Measurements from ENCODE around the gene PBXIP1.

The PBXIP1 gene

DNA sequence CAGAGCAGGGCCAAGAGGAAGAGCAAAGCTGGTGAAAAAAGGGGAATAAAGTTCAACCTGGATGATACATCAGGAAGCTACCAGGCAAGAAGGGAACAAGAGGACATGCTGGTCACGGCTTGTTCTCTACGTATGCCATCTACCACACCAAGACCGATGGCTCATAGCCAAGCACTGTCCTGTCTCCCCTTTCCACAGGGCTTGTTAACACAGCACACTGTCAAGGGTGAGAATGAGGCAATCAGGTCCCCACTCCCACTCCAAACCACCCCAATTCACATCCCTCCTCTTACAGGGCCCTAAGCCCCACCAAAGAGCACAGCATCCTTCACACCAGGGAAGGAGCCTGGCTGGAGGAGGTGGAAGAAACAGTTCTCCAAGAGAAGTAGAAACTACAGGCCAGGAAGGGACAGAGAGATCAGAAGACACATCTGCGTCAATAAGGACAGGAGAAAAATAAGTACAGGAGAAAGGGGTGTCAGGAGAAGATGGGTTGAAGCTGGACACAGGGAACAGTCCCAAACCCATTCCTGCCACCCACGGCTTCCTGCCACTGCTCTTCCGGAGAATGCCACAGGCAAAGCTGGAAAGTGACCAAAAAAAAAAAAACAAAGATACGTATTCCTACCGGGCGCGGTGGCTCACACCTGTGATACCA, 15.6 kb upstream of the PBXIP1 start:
- ATAC-seq, result no peak
- TF ChIP-seq ESRRG (CRISPR knock-in tag; IDR thresholded peaks at IDR 0.05), result no peak
- no peak for TF ChIP-seq ZNF565 (CRISPR knock-in tag; conservative IDR thresholded peaks at IDR 0.05; ENCODE audit: low read depth)
- TF ChIP-seq ZFP30 (CRISPR knock-in tag; IDR thresholded peaks at IDR 0.05), result no peak
- TF ChIP-seq, protein P1, sequence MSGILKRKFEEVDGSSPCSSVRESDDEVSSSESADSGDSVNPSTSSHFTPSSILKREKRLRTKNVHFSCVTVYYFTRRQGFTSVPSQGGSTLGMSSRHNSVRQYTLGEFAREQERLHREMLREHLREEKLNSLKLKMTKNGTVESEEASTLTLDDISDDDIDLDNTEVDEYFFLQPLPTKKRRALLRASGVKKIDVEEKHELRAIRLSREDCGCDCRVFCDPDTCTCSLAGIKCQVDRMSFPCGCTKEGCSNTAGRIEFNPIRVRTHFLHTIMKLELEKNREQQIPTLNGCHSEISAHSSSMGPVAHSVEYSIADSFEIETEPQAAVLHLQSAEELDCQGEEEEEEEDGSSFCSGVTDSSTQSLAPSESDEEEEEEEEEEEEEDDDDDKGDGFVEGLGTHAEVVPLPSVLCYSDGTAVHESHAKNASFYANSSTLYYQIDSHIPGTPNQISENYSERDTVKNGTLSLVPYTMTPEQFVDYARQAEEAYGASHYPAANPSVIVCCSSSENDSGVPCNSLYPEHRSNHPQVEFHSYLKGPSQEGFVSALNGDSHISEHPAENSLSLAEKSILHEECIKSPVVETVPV (CRISPR knock-in tag; IDR thresholded peaks at IDR 0.05), result no peak
- TF ChIP-seq, protein P2, sequence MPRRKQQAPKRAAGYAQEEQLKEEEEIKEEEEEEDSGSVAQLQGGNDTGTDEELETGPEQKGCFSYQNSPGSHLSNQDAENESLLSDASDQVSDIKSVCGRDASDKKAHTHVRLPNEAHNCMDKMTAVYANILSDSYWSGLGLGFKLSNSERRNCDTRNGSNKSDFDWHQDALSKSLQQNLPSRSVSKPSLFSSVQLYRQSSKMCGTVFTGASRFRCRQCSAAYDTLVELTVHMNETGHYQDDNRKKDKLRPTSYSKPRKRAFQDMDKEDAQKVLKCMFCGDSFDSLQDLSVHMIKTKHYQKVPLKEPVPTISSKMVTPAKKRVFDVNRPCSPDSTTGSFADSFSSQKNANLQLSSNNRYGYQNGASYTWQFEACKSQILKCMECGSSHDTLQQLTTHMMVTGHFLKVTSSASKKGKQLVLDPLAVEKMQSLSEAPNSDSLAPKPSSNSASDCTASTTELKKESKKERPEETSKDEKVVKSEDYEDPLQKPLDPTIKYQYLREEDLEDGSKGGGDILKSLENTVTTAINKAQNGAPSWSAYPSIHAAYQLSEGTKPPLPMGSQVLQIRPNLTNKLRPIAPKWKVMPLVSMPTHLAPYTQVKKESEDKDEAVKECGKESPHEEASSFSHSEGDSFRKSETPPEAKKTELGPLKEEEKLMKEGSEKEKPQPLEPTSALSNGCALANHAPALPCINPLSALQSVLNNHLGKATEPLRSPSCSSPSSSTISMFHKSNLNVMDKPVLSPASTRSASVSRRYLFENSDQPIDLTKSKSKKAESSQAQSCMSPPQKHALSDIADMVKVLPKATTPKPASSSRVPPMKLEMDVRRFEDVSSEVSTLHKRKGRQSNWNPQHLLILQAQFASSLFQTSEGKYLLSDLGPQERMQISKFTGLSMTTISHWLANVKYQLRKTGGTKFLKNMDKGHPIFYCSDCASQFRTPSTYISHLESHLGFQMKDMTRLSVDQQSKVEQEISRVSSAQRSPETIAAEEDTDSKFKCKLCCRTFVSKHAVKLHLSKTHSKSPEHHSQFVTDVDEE (CRISPR knock-in tag; IDR thresholded peaks at IDR 0.05), result no peak
- TF ChIP-seq ZNF70 (CRISPR knock-in tag; IDR thresholded peaks at IDR 0.05), result no peak
- TF ChIP-seq SNAI2 (CRISPR knock-in tag; IDR thresholded peaks at IDR 0.05), result no peak
- TF ChIP-seq ARNTL (CRISPR knock-in tag; IDR thresholded peaks at IDR 0.05; ENCODE audit: borderline replicate concordance, low read depth), result no peak
- TF ChIP-seq RARB (CRISPR knock-in tag; IDR thresholded peaks at IDR 0.05), result no peak
- no peak for TF ChIP-seq PPARA (CRISPR knock-in tag; IDR thresholded peaks at IDR 0.05; ENCODE audit: borderline replicate concordance)

DNA sequence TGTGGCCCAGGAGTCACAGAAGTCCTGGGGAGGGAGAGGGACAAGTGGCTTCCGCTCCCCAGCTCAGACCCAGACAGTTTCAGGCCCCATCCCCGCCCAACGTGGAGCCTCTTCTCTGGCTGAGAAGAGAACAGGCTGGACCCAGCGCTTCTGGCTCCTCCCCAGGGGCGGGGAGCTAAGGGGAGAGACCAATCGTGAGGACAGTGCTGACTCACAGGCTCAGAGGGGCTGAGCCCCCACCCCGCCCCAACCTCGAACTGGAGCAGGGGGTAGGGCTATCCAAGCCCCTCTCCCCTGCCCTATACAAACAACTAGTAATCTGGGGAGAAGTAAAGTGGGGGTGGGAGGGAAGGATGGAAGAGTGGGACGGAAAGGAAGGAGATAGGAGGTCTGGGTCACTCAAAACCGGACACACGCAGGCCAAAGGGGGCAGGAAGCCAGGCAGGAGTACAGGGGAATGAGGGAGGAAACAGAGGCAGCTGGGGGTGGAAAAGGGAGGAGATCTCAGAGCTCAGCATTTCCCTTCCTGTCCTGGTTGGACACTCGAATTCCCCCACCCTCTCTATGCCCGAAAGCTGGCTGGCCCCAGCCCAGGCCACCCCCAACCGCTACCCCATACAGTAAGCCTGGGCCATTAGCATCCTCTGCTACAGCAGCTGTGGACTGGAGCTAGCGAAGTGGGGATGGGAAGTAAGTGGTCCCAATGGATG, 14.9 kb upstream of the PBXIP1 start, which contains the start of gene SHC1:
Gene SHC1 (minus strand): TSS at position 117 of the 710 bp plus-strand sequence. CDS start 221 bp downstream, outside the sequence.
- ATAC-seq, result peak; percentile 73

DNA sequence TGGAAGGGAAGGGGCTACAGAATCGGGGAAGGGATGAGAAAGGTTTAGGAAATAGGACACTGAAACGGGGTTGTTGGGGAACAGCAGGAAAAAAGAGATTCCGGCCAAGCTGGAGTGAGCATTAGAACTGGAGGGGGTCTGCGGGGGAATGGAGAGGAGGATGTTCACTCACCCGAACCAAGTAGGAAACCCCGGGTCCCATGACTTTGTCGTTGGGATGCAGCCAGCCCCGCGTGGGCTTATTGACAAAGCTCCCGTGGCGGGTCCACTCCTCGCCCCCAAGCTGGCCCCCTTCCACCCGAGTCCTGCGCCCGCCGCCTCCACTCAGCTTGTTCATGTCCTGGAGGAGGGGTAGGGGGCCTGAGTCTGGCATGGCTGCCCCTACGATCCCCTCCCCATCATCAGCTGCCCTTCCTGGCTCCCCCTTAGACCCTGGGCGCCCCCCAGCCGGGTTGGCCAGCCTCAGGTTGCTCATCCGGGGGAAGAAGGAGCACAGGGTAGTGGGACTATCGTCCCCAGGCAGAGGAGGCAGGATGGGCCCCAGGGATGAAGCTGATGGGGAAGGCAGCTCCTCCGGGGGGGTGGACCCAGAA, 14.1 kb upstream of the PBXIP1 start:
- ATAC-seq, result no peak
- TF ChIP-seq, protein P1 (CRISPR knock-in tag; IDR thresholded peaks at IDR 0.05), result no peak
- TF ChIP-seq TOX (CRISPR knock-in tag; IDR thresholded peaks at IDR 0.05; ENCODE audit: borderline replicate concordance), result no peak
- TF ChIP-seq ZFP30 (CRISPR knock-in tag; IDR thresholded peaks at IDR 0.05), result no peak
- no peak for TF ChIP-seq PPARA (CRISPR knock-in tag; IDR thresholded peaks at IDR 0.05; ENCODE audit: borderline replicate concordance)
- TF ChIP-seq ZNF8 (CRISPR knock-in tag; IDR thresholded peaks at IDR 0.05), result no peak
- no peak for TF ChIP-seq ESRRG (CRISPR knock-in tag; IDR thresholded peaks at IDR 0.05)
- TF ChIP-seq, protein P3, sequence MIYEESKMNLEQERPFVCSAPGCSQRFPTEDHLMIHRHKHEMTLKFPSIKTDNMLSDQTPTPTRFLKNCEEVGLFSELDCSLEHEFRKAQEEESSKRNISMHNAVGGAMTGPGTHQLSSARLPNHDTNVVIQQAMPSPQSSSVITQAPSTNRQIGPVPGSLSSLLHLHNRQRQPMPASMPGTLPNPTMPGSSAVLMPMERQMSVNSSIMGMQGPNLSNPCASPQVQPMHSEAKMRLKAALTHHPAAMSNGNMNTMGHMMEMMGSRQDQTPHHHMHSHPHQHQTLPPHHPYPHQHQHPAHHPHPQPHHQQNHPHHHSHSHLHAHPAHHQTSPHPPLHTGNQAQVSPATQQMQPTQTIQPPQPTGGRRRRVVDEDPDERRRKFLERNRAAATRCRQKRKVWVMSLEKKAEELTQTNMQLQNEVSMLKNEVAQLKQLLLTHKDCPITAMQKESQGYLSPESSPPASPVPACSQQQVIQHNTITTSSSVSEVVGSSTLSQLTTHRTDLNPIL (CRISPR knock-in tag; IDR thresholded peaks at IDR 0.05; ENCODE audit: low read depth), result no peak
- no peak for TF ChIP-seq ZC3H10 (CRISPR knock-in tag; IDR thresholded peaks at IDR 0.05)
- TF ChIP-seq, protein P4, sequence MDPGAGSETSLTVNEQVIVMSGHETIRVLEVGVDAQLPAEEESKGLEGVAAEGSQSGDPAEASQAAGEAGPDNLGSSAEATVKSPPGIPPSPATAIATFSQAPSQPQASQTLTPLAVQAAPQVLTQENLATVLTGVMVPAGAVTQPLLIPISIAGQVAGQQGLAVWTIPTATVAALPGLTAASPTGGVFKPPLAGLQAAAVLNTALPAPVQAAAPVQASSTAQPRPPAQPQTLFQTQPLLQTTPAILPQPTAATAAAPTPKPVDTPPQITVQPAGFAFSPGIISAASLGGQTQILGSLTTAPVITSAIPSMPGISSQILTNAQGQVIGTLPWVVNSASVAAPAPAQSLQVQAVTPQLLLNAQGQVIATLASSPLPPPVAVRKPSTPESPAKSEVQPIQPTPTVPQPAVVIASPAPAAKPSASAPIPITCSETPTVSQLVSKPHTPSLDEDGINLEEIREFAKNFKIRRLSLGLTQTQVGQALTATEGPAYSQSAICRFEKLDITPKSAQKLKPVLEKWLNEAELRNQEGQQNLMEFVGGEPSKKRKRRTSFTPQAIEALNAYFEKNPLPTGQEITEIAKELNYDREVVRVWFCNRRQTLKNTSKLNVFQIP (CRISPR knock-in tag; IDR thresholded peaks at IDR 0.05; ENCODE audit: borderline replicate concordance, low read depth), result no peak
- no peak for TF ChIP-seq SNAI2 (CRISPR knock-in tag; IDR thresholded peaks at IDR 0.05)
- no peak for TF ChIP-seq ZFP3 (CRISPR knock-in tag; IDR thresholded peaks at IDR 0.05)
- TF ChIP-seq ZNF70 (CRISPR knock-in tag; IDR thresholded peaks at IDR 0.05), result no peak
- no peak for TF ChIP-seq ISL1 (CRISPR knock-in tag; IDR thresholded peaks at IDR 0.05)

More for the DNA sequence above, 14.9 kb upstream of the PBXIP1 start, which contains the start of gene SHC1:
- TF ChIP-seq, protein P2 (CRISPR knock-in tag; IDR thresholded peaks at IDR 0.05), result no peak
- TF ChIP-seq, protein P5, sequence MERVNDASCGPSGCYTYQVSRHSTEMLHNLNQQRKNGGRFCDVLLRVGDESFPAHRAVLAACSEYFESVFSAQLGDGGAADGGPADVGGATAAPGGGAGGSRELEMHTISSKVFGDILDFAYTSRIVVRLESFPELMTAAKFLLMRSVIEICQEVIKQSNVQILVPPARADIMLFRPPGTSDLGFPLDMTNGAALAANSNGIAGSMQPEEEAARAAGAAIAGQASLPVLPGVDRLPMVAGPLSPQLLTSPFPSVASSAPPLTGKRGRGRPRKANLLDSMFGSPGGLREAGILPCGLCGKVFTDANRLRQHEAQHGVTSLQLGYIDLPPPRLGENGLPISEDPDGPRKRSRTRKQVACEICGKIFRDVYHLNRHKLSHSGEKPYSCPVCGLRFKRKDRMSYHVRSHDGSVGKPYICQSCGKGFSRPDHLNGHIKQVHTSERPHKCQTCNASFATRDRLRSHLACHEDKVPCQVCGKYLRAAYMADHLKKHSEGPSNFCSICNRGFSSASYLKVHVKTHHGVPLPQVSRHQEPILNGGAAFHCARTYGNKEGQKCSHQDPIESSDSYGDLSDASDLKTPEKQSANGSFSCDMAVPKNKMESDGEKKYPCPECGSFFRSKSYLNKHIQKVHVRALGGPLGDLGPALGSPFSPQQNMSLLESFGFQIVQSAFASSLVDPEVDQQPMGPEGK (CRISPR knock-in tag; IDR thresholded peaks at IDR 0.05; ENCODE audit: borderline replicate concordance), result peak; percentile 80

Data from SK-N-SH treated with all-trans-retinoic acid at 6 μM for 48 hours (cell line).